ENCODE data around the gene CYTH1. TPM values are rescaled to one million over a fixed set of nuclear protein-coding genes. Genes with fewer than 3 reads are reported as not detected.

Gene CYTH1
- total and polyA plus RNA-seq, 3 donors from 2014 or later: 40.8 to 47.9 (median 42.2) TPM

DNA sequence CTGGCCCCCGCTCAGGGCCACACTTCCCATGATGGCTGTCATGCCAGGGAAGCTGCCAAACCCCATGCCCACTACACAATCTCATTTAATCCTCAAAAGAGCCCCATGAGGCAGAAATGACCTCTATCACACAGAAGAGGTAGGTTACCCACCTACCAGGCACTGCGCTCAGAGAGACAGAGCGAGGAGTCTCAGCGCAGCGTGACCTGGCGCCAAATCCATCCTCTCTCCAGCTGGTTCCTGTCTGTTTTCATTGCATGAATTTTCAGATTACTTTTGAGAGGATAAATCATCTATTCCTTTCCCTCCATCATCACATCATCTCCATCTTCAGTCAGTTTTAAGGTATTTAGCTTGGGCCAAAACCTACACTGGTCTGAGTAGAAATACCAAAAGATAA is 103.4 kb downstream of the CYTH1 start:
- H3K4me1 ChIP-seq: peaks cover 5% of the 10 kb centered on the region
- no peak overlapping the region for H3K4me3 ChIP-seq
- 97 to 99% methylated on average over 6 of the region's 6 CpGs for WGBS, 2 donors
- H3K9me3 ChIP-seq: no peaks in the 10 kb centered on the region
- H3K36me3 ChIP-seq (ENCODE audit: low read depth, missing control alignments): no peaks in the 10 kb centered on the region
- H3K27ac ChIP-seq: no peak overlapping the region
- no peak for TF ChIP-seq POLR2A (IDR thresholded peaks at IDR 0.05)
- TF ChIP-seq CTCF (IDR thresholded peaks at IDR 0.05): no peak
- DNase-seq: no peak
- no peaks in the 10 kb centered on the region for H3K27me3 ChIP-seq
- intact Hi-C loops (cut with DNase I; ENCODE audit: low total_unique reads): no loop called here

DNA sequence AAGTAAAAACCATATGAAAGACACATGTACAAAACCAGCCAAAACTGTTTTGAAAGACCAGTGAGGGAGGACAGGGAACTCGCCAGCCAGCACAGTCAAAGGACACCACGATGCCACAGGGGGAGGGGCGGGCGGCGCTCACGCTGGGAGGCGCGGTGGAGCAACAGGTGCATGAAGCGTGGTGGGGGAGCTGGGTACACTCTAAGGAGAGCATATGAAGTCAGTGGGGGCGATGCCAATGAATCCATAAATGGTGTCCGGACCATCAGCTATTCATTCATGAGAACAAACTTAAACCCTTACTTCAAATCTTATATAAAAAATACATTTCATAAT is 103.9 kb downstream of the CYTH1 start:
- intact Hi-C loops (cut with DNase I; ENCODE audit: low total_unique reads): no loop called here
- no peak for DNase-seq
- no peaks in the 10 kb centered on the region for H3K36me3 ChIP-seq (ENCODE audit: low read depth, missing control alignments)
- H3K27me3 ChIP-seq: no peaks in the 10 kb centered on the region
- WGBS, 2 donors: 93 to 94% methylated on average over 11 of the region's 11 CpGs
- peaks cover 5% of the 10 kb centered on the region for H3K4me1 ChIP-seq
- H3K4me3 ChIP-seq: no peak overlapping the region
- H3K9me3 ChIP-seq: no peaks in the 10 kb centered on the region
- H3K27ac ChIP-seq: no peak overlapping the region
- TF ChIP-seq CTCF (IDR thresholded peaks at IDR 0.05) (no peak), POLR2A (IDR thresholded peaks at IDR 0.05) (no peak)

DNA sequence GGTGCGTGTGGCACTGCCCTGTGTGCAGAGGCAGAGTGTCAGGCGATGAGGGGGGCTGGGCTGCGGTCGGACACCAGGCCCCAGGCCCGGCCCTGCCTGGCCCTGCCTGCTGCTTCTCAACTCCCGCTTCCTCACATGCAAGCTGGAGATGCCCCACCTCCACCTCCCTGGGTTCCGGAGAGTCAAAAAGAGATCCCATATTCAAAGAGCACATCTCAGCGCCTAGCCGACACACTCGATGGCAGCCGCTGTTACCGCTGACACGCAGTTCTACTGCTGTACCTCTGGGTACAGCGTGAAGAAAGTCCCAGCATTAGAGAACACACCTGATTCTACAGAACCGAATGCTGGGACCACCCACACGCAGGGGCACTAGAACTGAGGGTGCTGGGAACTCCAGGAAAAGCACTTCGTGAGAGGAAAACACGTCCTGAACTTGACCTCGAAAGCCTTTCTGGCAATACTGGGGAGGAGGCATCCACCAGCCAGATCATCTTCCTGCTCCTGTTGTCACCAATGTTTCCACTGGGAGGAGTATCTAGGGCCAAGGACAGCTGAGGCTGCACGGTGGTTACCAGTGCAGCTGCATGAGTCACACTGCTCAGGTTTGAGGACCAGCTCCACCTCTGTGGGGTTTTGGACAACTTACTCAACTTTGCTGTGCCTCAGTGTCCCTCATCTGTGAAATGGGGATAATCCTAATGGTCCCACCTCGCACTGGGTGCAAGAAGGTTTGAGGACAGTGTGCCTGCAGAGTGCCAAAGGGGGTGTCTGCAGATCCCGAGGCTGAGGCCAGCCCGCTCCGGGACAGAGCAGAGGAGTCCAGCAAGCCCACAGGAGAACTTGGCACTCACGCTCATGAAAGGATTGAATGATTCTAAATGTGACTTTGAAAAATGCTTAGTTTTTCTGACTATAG is 104.5 kb downstream of the CYTH1 start:
- no peak for DNase-seq
- no peak overlapping the region for H3K4me3 ChIP-seq
- H3K27me3 ChIP-seq: no peaks in the 10 kb centered on the region
- no peaks in the 10 kb centered on the region for H3K9me3 ChIP-seq
- intact Hi-C loops (cut with DNase I; ENCODE audit: low total_unique reads): no loop called here
- 81 to 84% methylated on average over 20 to 25 of the region's 25 CpGs for WGBS, 2 donors
- H3K36me3 ChIP-seq (ENCODE audit: low read depth, missing control alignments): no peaks in the 10 kb centered on the region
- peaks cover 5% of the 10 kb centered on the region for H3K4me1 ChIP-seq
- no peak overlapping the region for H3K27ac ChIP-seq
- no peak for TF ChIP-seq POLR2A (IDR thresholded peaks at IDR 0.05)
- TF ChIP-seq CTCF (IDR thresholded peaks at IDR 0.05): no peak

DNA sequence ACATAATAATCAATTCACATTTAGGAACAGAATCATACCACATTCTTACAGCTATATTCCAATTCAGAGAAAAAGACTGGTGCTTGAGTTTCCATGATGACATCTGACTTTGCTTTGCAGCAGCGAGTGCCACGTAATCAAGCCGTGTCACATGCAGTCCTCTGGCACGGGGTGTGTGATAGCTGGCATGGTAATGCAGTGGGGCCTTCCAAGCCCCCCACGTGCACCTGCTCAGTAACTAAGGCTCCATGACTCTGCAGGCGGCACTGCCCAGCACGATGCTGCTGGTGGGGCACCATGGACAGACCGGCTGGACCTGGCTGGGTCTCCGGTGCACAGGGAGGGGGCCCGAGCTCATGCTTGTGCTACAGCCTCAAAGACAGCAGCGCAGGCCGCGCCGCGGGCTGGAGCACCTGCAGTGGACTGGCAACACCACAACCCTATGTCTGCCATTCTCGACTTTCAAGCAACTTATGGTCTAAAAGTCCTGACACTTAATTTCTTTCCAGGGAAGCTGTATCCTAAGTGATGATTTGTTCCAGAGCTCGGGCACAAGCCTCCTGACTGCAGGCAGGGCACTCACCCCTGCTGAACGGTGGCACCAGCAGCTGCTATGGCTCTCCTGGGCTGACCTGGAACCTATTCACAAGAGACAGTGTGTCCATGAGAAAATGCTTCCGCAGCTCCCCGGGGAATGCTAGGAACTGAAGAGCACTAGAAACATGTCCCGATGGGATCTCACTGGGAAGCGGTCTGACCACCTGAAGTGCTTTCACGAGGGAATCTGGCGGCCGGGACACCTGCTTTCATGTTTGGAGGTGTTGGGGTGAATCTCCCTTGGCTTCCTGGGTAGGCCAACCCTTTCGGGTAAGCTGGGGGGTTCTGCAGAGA is 105.4 kb downstream of the CYTH1 start:
- no peaks in the 10 kb centered on the region for H3K9me3 ChIP-seq
- peaks cover 5% of the 10 kb centered on the region for H3K4me1 ChIP-seq
- no peak for TF ChIP-seq CTCF (IDR thresholded peaks at IDR 0.05)
- no peak for TF ChIP-seq POLR2A (IDR thresholded peaks at IDR 0.05)
- WGBS, 2 donors: 93 to 96% methylated on average over 17 to 26 of the region's 26 CpGs
- H3K27ac ChIP-seq: no peak overlapping the region
- no peaks in the 10 kb centered on the region for H3K36me3 ChIP-seq (ENCODE audit: low read depth, missing control alignments)
- H3K27me3 ChIP-seq: no peaks in the 10 kb centered on the region
- no peak overlapping the region for H3K4me3 ChIP-seq
- no peak for DNase-seq
- intact Hi-C loops (cut with DNase I; ENCODE audit: low total_unique reads): no loop called here

Data from testis (tissue), 3 donors.